IPS-18a (cell line): Measurements from ENCODE around the gene DPP6.

Experiments
- H3K27ac ChIP-seq: one replicate; pipeline ENCODE4 v1.5.1; 2013; ENCODE audit warnings: low read length
- H3K27me3 ChIP-seq: one replicate; pipeline ENCODE4 v1.6.1; 2013; ENCODE audit warnings: mild to moderate bottlenecking, low read length; ENCODE audit not compliant: control insufficient read depth, insufficient read depth
- H3K36me3 ChIP-seq: one replicate; pipeline ENCODE4 v1.6.1; 2013; ENCODE audit warnings: low read depth, low read length; ENCODE audit not compliant: control insufficient read depth
- H3K4me1 ChIP-seq: one replicate; pipeline ENCODE4 v1.6.1; 2013; ENCODE audit warnings: low read depth, low read length; ENCODE audit not compliant: control insufficient read depth
- H3K4me3 ChIP-seq: one replicate; pipeline ENCODE4 v1.5.1; 2013; ENCODE audit warnings: low read length
- H3K9ac ChIP-seq: one replicate; pipeline ENCODE4 v1.6.1; 2013; ENCODE audit warnings: mild to moderate bottlenecking, low read length, moderate library complexity
- H3K9me3 ChIP-seq: one replicate; pipeline ENCODE4 v1.6.1; 2013; ENCODE audit warnings: low read depth, low read length; ENCODE audit not compliant: control insufficient read depth

The DPP6 gene

GRCh38 chr7:154842591-154842990 lies 790.4 kb downstream of the DPP6 start:
- H3K27me3 ChIP-seq = no peaks in the 10 kb centered on the region
- H3K4me3 ChIP-seq = no peak overlapping the region
- H3K36me3 ChIP-seq = no peaks in the 10 kb centered on the region
- H3K9ac ChIP-seq = no peak overlapping the region
- no peaks in the 10 kb centered on the region for H3K9me3 ChIP-seq
- no peak overlapping the region for H3K27ac ChIP-seq
- H3K4me1 ChIP-seq = no peaks in the 10 kb centered on the region

- Histone ChIP-seq H3K9me3 (no peaks in the 10 kb centered on the region), H3K9ac (no peak overlapping the region), H3K27me3 (no peaks in the 10 kb centered on the region), H3K4me3 (no peak overlapping the region), H3K36me3 (no peaks in the 10 kb centered on the region), H3K27ac (no peak overlapping the region), H3K4me1 (no peaks in the 10 kb centered on the region)
Measured at GRCh38 chr7:154843670-154844237, 791.6 kb downstream of the DPP6 start.

- Histone ChIP-seq H3K4me3 (no peak overlapping the region), H3K9ac (no peak overlapping the region), H3K27me3 (no peaks in the 10 kb centered on the region)
Measured at GRCh38 chr7:154844499-154844898, 792.3 kb downstream of the DPP6 start.

GRCh38 chr7:154844955-154845354 lies 792.8 kb downstream of the DPP6 start:
- H3K4me3 ChIP-seq = no peak overlapping the region
- H3K27me3 ChIP-seq = no peaks in the 10 kb centered on the region
- no peaks in the 10 kb centered on the region for H3K4me1 ChIP-seq
- no peak overlapping the region for H3K27ac ChIP-seq
- H3K9ac ChIP-seq = no peak overlapping the region
- H3K9me3 ChIP-seq = no peaks in the 10 kb centered on the region
- no peaks in the 10 kb centered on the region for H3K36me3 ChIP-seq

More at GRCh38 chr7:154844499-154844898, 792.3 kb downstream of the DPP6 start:
- no peaks in the 10 kb centered on the region for H3K4me1 ChIP-seq
- H3K36me3 ChIP-seq = no peaks in the 10 kb centered on the region
- no peak overlapping the region for H3K27ac ChIP-seq
- no peaks in the 10 kb centered on the region for H3K9me3 ChIP-seq

- no peaks in the 10 kb centered on the region for H3K27me3 ChIP-seq
- H3K9ac ChIP-seq = no peak overlapping the region
- no peak overlapping the region for H3K27ac ChIP-seq
- H3K9me3 ChIP-seq = no peaks in the 10 kb centered on the region
- H3K4me1 ChIP-seq = no peaks in the 10 kb centered on the region
- H3K4me3 ChIP-seq = no peak overlapping the region
- H3K36me3 ChIP-seq = no peaks in the 10 kb centered on the region
Measured at GRCh38 chr7:154848464-154848863, 796.3 kb downstream of the DPP6 start.

GRCh38 chr7:154852205-154852604 lies 800.0 kb downstream of the DPP6 start:
- Histone ChIP-seq H3K4me1 (no peaks in the 10 kb centered on the region), H3K36me3 (no peaks in the 10 kb centered on the region), H3K27me3 (no peaks in the 10 kb centered on the region), H3K9ac (no peak overlapping the region), H3K27ac (no peak overlapping the region), H3K9me3 (no peaks in the 10 kb centered on the region), H3K4me3 (no peak overlapping the region)

- H3K27me3 ChIP-seq = no peaks in the 10 kb centered on the region
- H3K9ac ChIP-seq = no peak overlapping the region
- H3K36me3 ChIP-seq = no peaks in the 10 kb centered on the region
- no peak overlapping the region for H3K4me3 ChIP-seq
- H3K27ac ChIP-seq = no peak overlapping the region
- H3K4me1 ChIP-seq = no peaks in the 10 kb centered on the region
- no peaks in the 10 kb centered on the region for H3K9me3 ChIP-seq
Measured at GRCh38 chr7:154853063-154853726, 801.0 kb downstream of the DPP6 start.

- H3K9ac ChIP-seq = no peak overlapping the region
- H3K27me3 ChIP-seq = no peaks in the 10 kb centered on the region
- no peaks in the 10 kb centered on the region for H3K9me3 ChIP-seq
- H3K36me3 ChIP-seq = no peaks in the 10 kb centered on the region
- no peak overlapping the region for H3K4me3 ChIP-seq
- H3K4me1 ChIP-seq = no peaks in the 10 kb centered on the region
- no peak overlapping the region for H3K27ac ChIP-seq
Measured at GRCh38 chr7:154853727-154854095, 801.5 kb downstream of the DPP6 start.

GRCh38 chr7:154854836-154855235 lies 802.6 kb downstream of the DPP6 start:
- no peaks in the 10 kb centered on the region for H3K9me3 ChIP-seq
- H3K27me3 ChIP-seq = no peaks in the 10 kb centered on the region

GRCh38 chr7:154855366-154855765 lies 803.2 kb downstream of the DPP6 start:
- H3K27me3 ChIP-seq = no peaks in the 10 kb centered on the region
- H3K4me1 ChIP-seq = no peaks in the 10 kb centered on the region
- no peaks in the 10 kb centered on the region for H3K36me3 ChIP-seq
- H3K9ac ChIP-seq = no peak overlapping the region
- no peak overlapping the region for H3K27ac ChIP-seq
- no peaks in the 10 kb centered on the region for H3K9me3 ChIP-seq
- H3K4me3 ChIP-seq = no peak overlapping the region

More at GRCh38 chr7:154854836-154855235, 802.6 kb downstream of the DPP6 start:
- Histone ChIP-seq H3K4me1 (no peaks in the 10 kb centered on the region), H3K36me3 (no peaks in the 10 kb centered on the region), H3K9ac (no peak overlapping the region), H3K4me3 (no peak overlapping the region), H3K27ac (no peak overlapping the region)

GRCh38 chr7:154856733-154857132 lies 804.5 kb downstream of the DPP6 start:
- H3K4me3 ChIP-seq = no peak overlapping the region
- H3K4me1 ChIP-seq = no peaks in the 10 kb centered on the region
- H3K36me3 ChIP-seq = no peaks in the 10 kb centered on the region
- no peak overlapping the region for H3K9ac ChIP-seq
- no peaks in the 10 kb centered on the region for H3K27me3 ChIP-seq
- no peak overlapping the region for H3K27ac ChIP-seq
- H3K9me3 ChIP-seq = no peaks in the 10 kb centered on the region

- H3K4me3 ChIP-seq = no peak overlapping the region
- H3K27me3 ChIP-seq = no peaks in the 10 kb centered on the region
- H3K4me1 ChIP-seq = no peaks in the 10 kb centered on the region
- H3K36me3 ChIP-seq = no peaks in the 10 kb centered on the region
- H3K9me3 ChIP-seq = no peaks in the 10 kb centered on the region
- H3K9ac ChIP-seq = no peak overlapping the region
- H3K27ac ChIP-seq = no peak overlapping the region
Measured at GRCh38 chr7:154857240-154857639, 805.0 kb downstream of the DPP6 start.
